GM12801 (cell line): ENCODE measurements around the gene TNN.

Source experiments
- TF ChIP-seq, protein P1 (sequence below): IDR thresholded peaks from one replicate; pipeline ENCODE4 v1.5.1; 2011; ENCODE audit warnings: control low read depth; ENCODE audit not compliant: insufficient read length; ENCODE audit errors: extremely low read depth

TNN gene

DNA sequence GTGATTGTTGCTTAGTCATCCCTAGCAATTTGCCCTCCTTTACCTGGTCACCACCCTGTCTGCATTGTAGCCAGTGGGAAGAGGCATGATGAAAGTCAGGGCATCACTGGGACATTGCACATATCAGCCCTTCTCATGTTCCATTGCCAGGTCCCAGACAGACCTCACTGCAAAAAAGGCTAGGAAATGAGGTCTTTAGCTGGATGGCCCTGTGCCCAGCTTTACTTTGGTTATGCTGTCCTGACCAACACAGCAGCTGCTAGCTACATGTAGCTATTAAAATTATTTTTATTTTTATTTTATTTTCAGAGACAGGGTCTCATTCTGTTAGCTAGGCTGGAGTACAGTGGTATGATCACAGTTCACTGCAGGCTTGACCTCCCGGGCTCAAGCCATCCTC is 52.9 kb downstream of the TNN start:
- TF ChIP-seq, protein P1, sequence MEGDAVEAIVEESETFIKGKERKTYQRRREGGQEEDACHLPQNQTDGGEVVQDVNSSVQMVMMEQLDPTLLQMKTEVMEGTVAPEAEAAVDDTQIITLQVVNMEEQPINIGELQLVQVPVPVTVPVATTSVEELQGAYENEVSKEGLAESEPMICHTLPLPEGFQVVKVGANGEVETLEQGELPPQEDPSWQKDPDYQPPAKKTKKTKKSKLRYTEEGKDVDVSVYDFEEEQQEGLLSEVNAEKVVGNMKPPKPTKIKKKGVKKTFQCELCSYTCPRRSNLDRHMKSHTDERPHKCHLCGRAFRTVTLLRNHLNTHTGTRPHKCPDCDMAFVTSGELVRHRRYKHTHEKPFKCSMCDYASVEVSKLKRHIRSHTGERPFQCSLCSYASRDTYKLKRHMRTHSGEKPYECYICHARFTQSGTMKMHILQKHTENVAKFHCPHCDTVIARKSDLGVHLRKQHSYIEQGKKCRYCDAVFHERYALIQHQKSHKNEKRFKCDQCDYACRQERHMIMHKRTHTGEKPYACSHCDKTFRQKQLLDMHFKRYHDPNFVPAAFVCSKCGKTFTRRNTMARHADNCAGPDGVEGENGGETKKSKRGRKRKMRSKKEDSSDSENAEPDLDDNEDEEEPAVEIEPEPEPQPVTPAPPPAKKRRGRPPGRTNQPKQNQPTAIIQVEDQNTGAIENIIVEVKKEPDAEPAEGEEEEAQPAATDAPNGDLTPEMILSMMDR = no peak

DNA sequence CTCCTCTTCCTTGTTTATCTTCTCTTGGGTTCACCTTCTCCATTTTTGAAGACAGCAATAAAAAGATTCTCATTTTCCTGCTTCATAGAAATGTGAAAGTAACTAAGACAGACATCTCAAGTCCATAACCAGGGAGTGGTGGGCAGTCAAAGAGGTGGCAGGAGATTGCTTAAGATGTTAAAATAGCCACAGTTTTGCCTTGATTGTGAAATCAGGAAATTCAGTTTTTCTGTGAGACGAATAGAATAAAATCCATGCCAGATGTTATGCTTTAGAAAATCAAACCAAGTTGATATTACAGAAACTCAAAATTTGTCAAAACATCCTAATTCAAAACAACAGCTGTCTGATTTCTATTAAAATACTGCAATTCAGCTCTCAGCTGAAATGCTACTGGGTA is 57.2 kb downstream of the TNN start:
- TF ChIP-seq, protein P1 = no peak

DNA sequence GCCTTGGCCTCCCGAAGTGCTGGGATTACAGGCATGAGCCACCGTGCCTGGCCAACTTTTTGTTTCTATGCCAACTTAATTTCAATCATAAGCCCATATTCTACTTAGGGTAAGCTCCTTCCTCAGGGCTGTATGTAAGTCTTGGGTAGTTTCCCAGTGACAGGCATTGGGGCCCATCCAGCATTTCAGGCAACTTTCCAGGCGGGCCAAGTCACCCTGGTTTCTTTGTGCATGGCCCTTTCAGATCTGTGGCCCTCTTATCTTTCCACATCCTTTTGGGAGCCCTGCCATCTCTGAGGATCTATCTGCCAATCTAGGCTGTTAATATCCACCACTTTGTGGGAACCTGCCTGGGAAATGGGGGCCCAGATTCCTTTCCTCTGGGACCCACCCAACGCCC is 58.7 kb downstream of the TNN start:
- TF ChIP-seq, protein P1 = no peak

DNA sequence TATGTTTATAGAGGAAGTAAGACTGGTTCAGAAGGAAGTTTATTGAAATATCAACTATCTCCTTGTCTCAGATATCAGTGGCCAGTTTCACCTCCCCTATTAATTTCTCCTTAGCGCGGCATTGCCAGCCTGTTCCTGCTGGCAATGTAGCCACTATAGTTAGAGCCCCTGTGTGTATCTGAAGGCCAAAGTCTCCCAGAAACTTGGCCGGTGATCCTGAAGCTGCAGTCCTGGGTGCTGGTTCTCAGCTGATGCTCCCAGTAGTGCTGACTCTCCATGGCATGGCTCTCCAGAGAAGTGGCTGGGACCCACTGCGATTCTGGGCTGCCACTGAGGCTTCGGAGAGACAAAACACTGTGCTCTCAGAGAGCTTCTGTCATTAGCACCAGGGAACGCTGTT is 59.9 kb downstream of the TNN start:
- TF ChIP-seq, protein P1 = no peak

DNA sequence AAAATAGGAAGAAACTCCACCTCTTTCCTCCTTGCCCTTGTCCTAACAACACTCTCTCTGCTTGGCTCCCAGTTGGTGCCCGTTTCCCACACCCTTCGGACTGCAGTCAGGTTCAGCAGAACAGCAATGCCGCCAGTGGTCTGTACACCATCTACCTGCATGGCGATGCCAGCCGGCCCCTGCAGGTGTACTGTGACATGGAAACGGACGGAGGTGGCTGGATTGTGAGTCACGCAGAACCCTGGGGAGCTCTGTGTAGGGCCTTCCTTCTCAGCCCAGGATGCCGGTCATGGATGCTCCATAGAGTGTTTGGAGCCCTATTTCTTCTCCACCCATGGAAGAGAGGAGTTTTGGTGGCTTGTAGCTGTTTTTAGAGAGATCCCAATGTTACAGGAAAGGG is 60.9 kb downstream of the TNN start:
- TF ChIP-seq, protein P1 = no peak

DNA sequence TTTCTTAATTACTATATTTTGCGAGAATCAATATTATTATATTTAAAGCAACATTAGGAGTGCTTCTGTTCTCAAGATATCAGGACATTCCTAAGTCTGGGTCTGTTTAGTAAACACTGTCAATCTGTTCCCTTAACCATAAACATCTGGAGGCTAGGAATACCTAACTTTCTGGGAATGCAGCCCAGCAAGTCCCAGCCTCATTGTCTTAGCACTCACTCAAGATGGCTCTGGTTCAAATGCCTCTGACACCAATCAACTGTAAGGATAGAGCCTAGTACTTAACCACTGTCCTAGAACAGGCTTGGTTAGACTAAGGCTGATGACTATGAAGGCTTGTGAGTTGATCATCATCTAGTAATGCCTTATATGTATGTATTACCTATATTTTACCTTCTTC is 61.5 kb downstream of the TNN start:
- TF ChIP-seq, protein P1 = no peak

DNA sequence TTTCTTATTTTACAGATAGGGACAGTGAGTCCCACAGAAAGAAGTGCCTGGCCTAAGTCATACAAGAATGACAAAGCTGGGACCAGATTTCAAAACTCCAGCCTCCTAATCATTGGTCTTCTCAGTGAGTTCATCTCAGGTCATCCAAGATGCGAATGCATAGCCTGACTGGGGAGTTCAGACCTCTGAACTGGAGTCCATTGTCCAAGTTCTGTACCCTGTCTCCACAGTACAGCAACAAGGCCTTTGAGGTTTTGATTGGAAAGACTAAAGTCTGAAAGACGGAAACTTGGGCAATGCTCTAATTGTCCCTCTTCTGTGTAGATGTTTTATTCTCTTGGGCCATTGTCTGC is 62.0 kb downstream of the TNN start:
- TF ChIP-seq, protein P1 = no peak
